Stomach (tissue), 9 donors: ENCODE results near the gene TESK2. TPM values are rescaled to one million over a fixed set of nuclear protein-coding genes. Genes with fewer than 3 reads are reported as not detected.

Experiments
- DNase-seq, 2 donors: peaks; one replicate each; pipeline versions ENCODE4 v3.0.0 to v3.0.0-alpha.2; 2013 to 2019
- H3K27ac ChIP-seq, 5 donors: fragments of 200-600 bp in 4 of 5; sonication (generic) in 4 of 5; one replicate each; pipeline ENCODE4 v1.5.1; 2013 to 2019; ENCODE audit warnings: mild to moderate bottlenecking in 1 of 5, moderate library complexity in 1 of 5
- H3K27me3 ChIP-seq, 3 donors: fragments of 200-600 bp; sonication (generic); one replicate each; pipeline ENCODE4 v1.5.1; 2017 to 2019; ENCODE audit warnings: mixed run types in 1 of 3
- H3K36me3 ChIP-seq, 4 donors: fragments of 200-600 bp; sonication (generic); 1 replicate in 3 of 4; 2 replicates in 1 of 4; pipeline ENCODE4 v1.5.1; 2016 to 2019
- H3K4me1 ChIP-seq, 4 donors: fragments of 200-600 bp; sonication (generic); one replicate each; pipeline ENCODE4 v1.5.1; 2016 to 2019
- H3K4me3 ChIP-seq, 4 donors: fragments of 200-600 bp; sonication (generic) in 3 of 4; one replicate each; pipeline ENCODE4 v1.5.1; 2016 to 2019; ENCODE audit warnings: mild to moderate bottlenecking in 1 of 4
- H3K9me3 ChIP-seq, 4 donors: fragments of 200-600 bp; sonication (generic); one replicate each; pipeline ENCODE4 v1.5.1; 2016 to 2019
- CTCF ChIP-seq, 7 experiments: fragments of 450-650 bp in 4 of 7; fragments of 200-600 bp in 3 of 7; sonication (generic) in 3 of 7; IDR thresholded peaks; one replicate each; pipeline ENCODE4 v1.5.1; 2016 to 2019; ENCODE audit warnings: antibody characterized with exemption in 7 of 7, control low read depth in 2 of 7, mild to moderate bottlenecking in 1 of 7
- EP300 ChIP-seq: sonication (generic); formaldehyde crosslinking; IDR thresholded peaks from one replicate; pipeline ENCODE4 v1.6.1; 2017; ENCODE audit warnings: antibody characterized with exemption
- POLR2A ChIP-seq, 4 donors: fragments of 450-650 bp; IDR thresholded peaks; one replicate each; pipeline ENCODE4 v1.6.1; 2016; ENCODE audit warnings: antibody characterized with exemption in 4 of 4, control low read depth in 2 of 4, mild to moderate bottlenecking in 1 of 4, moderate library complexity in 1 of 4
- POLR2AphosphoS5 ChIP-seq, 3 donors: sonication (generic); formaldehyde crosslinking; IDR thresholded peaks; one replicate each; pipeline ENCODE4 v1.6.1; 2016; ENCODE audit warnings: antibody characterized with exemption in 3 of 3
- WGBS, 5 donors: extraction: QIAGEN DNeasy Blood & Tissue Kit in 3 of 5; methylation state at CpG; one replicate each; pipeline versions ENCODE4 v1.1.5 to v1.1.7; 2013 to 2018; 5-methylcytosine and 5-hydroxymethylcytosine counted together
- intact Hi-C: fragments of 100-400 bp; cut with DNase I; formaldehyde crosslinking; loops from one replicate; pipeline ENCODE4 v1.15.1; 2023; ENCODE audit warnings: low total_unique reads
- polyA plus RNA-seq, 3 donors: library from polyadenylated mRNA; stranded (reverse); fragments of 200-250 nt; gene quantifications; one replicate each; pipeline ENCODE4 v1.2.3, GENCODE V29; 2013
- total RNA-seq, 5 donors: library from RNA; depleted of rRNA; stranded (reverse); fragments of >200 nt; gene quantifications; one replicate each; pipeline versions ENCODE4 v1.1.0 to v1.2.3, GENCODE V29; 2014 to 2016
- donor health status: healthy with polysubstance abuse.
- donor health status: Bipolar disorder and iron deficiency.
- donor health status: healthy.

TESK2 gene
- total and polyA plus RNA-seq, 8 donors = 2.8 to 11.2 (median 4.0) TPM; not detected in 1

GRCh38 chr1:45354838-45355237 is 136.1 kb downstream of the TESK2 start:
- Histone ChIP-seq H3K36me3 (peaks cover 0 to 11% (median 3%) of the 10 kb centered on the region in 4 donors), H3K27me3 (no peaks in the 10 kb centered on the region), H3K27ac (no peak overlapping the region), H3K4me3 (no peak overlapping the region), H3K9me3 (no peaks in the 10 kb centered on the region), H3K4me1 (peaks cover 0 to 5% (median under 1%) of the 10 kb centered on the region in 4 donors)
- TF ChIP-seq POLR2A (IDR thresholded peaks at IDR 0.05) = no peak
- no peak for TF ChIP-seq EP300
- TF ChIP-seq POLR2AphosphoS5 (IDR thresholded peaks at IDR 0.05) = no peak
- no peak for TF ChIP-seq CTCF (IDR thresholded peaks at IDR 0.05)
- WGBS, 5 donors = 91 to 98% (median 96%) methylated on average over 4 of the region's 4 CpGs
- no peak for DNase-seq
- intact Hi-C loops = loop anchor here (5.0 kb wide), 1 partner anchor 137 kb away; the partner anchor contains the start of gene TESK2

- no peak overlapping the region for H3K4me3 ChIP-seq
- intact Hi-C loops = no loop called here
- no peak overlapping the region for H3K27ac ChIP-seq
- WGBS, 5 donors = 55 to 78% (median 69%) methylated on average over 2 of the region's 2 CpGs
- H3K9me3 ChIP-seq = no peaks in the 10 kb centered on the region
- peaks cover 0 to 11% (median 3%) of the 10 kb centered on the region in 4 donors for H3K36me3 ChIP-seq
- DNase-seq = no peak
- H3K4me1 ChIP-seq = peaks cover 0 to 13% (median 8%) of the 10 kb centered on the region in 4 donors
- H3K27me3 ChIP-seq = no peaks in the 10 kb centered on the region
- TF ChIP-seq POLR2A (IDR thresholded peaks at IDR 0.05) = no peak
- TF ChIP-seq EP300 = no peak
- TF ChIP-seq POLR2AphosphoS5 (IDR thresholded peaks at IDR 0.05) = no peak
- TF ChIP-seq CTCF (IDR thresholded peaks at IDR 0.05) = no peak
Measured at GRCh38 chr1:45353685-45354084, 137.3 kb downstream of the TESK2 start.

GRCh38 chr1:45351508-45351907 is 139.5 kb downstream of the TESK2 start:
- peaks cover 0 to 13% (median 8%) of the 10 kb centered on the region in 4 donors for H3K36me3 ChIP-seq
- DNase-seq = no peak
- no peaks in the 10 kb centered on the region for H3K27me3 ChIP-seq
- no peak overlapping the region for H3K4me3 ChIP-seq
- intact Hi-C loops = no loop called here
- H3K27ac ChIP-seq = no peak overlapping the region
- peaks cover 0 to 21% (median 16%) of the 10 kb centered on the region in 4 donors for H3K4me1 ChIP-seq
- WGBS, 5 donors = 77 to 94% (median 85%) methylated on average over 5 of the region's 5 CpGs
- no peaks in the 10 kb centered on the region for H3K9me3 ChIP-seq
- no peak for TF ChIP-seq POLR2A (IDR thresholded peaks at IDR 0.05)
- TF ChIP-seq CTCF (IDR thresholded peaks at IDR 0.05) = no peak
- TF ChIP-seq POLR2AphosphoS5 (IDR thresholded peaks at IDR 0.05) = no peak
- TF ChIP-seq EP300 = no peak

- H3K4me3 ChIP-seq = no peak overlapping the region
- H3K27ac ChIP-seq = peak overlapping the region in 4 of 5 donors; percentile 1 to 61 (median 22)
- intact Hi-C loops = no loop called here
- 24 to 50% (median 45%) methylated on average over 2 to 3 of the region's 3 CpGs for WGBS, 5 donors
- H3K27me3 ChIP-seq = no peaks in the 10 kb centered on the region
- peaks cover 10 to 37% (median 28%) of the 10 kb centered on the region in 4 donors for H3K36me3 ChIP-seq
- peak in 1 of 2 donors; percentile 16 for DNase-seq
- no peaks in the 10 kb centered on the region for H3K9me3 ChIP-seq
- TF ChIP-seq CTCF (IDR thresholded peaks at IDR 0.05) (no peak), EP300 (no peak), POLR2A (IDR thresholded peaks at IDR 0.05) (no peak), POLR2AphosphoS5 (IDR thresholded peaks at IDR 0.05) (no peak)
- peaks cover 0 to 21% (median 16%) of the 10 kb centered on the region in 4 donors for H3K4me1 ChIP-seq
Measured at GRCh38 chr1:45348966-45349677, 141.8 kb downstream of the TESK2 start.
